Stomach (tissue), 4 donors: ENCODE data around the gene EIF3K.

Experiments
- EP300 ChIP-seq: sonication (generic); formaldehyde crosslinking; IDR thresholded peaks from one replicate; pipeline ENCODE4 v1.6.1; 2017; ENCODE audit warnings: antibody characterized with exemption
- POLR2A ChIP-seq, 4 donors: fragments of 450-650 bp; IDR thresholded peaks; one replicate each; pipeline ENCODE4 v1.6.1; 2016; ENCODE audit warnings: antibody characterized with exemption in 4 of 4, control low read depth in 2 of 4, mild to moderate bottlenecking in 1 of 4, moderate library complexity in 1 of 4
- POLR2AphosphoS5 ChIP-seq, 3 donors: sonication (generic); formaldehyde crosslinking; IDR thresholded peaks; one replicate each; pipeline ENCODE4 v1.6.1; 2016; ENCODE audit warnings: antibody characterized with exemption in 3 of 3
- TF ChIP-seq, protein P1 (sequence below), 7 experiments: fragments of 450-650 bp in 4 of 7; fragments of 200-600 bp in 3 of 7; sonication (generic) in 3 of 7; IDR thresholded peaks; one replicate each; pipeline ENCODE4 v1.5.1; 2016 to 2019; ENCODE audit warnings: antibody characterized with exemption in 7 of 7, control low read depth in 2 of 7, mild to moderate bottlenecking in 1 of 7

DNA sequence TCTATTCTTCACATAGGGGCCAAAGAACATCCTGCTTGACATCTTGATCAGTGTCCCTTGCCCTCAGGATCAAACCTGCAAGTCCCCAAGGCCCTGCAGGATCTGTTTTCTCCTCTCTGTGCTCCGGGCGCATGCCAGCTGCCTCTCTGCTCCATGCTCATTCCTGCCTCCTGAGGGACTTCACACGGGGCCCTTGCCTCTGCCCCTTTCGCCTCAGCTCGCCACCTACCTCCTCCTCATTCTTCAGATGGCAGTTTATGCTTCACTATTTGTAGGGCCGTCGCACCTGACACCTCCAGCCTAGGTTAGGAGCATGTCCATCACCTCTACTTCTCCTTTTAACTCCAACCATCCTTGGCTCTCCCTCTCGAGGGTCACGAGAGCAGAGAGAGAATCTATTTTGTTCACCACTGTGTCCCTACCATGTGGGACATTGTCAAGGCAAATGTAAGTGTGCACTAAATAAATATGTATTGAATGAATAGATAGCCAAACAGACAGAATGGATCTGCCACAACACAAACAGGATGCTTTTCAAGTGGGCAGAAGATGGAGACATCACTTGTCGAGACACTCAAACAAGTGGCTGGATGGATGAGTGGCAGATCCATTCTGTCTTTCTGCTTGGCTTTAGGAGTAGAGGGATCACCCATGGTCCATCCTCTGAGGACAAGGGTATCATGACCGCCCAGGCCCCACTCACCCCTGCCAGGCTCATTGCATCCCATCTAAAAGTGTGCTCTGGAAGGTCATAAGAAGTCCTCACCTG, 58.1 kb downstream of the EIF3K start:
- TF ChIP-seq, protein P1, sequence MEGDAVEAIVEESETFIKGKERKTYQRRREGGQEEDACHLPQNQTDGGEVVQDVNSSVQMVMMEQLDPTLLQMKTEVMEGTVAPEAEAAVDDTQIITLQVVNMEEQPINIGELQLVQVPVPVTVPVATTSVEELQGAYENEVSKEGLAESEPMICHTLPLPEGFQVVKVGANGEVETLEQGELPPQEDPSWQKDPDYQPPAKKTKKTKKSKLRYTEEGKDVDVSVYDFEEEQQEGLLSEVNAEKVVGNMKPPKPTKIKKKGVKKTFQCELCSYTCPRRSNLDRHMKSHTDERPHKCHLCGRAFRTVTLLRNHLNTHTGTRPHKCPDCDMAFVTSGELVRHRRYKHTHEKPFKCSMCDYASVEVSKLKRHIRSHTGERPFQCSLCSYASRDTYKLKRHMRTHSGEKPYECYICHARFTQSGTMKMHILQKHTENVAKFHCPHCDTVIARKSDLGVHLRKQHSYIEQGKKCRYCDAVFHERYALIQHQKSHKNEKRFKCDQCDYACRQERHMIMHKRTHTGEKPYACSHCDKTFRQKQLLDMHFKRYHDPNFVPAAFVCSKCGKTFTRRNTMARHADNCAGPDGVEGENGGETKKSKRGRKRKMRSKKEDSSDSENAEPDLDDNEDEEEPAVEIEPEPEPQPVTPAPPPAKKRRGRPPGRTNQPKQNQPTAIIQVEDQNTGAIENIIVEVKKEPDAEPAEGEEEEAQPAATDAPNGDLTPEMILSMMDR (IDR thresholded peaks at IDR 0.05): no peak
- TF ChIP-seq POLR2A (IDR thresholded peaks at IDR 0.05) (no peak), POLR2AphosphoS5 (IDR thresholded peaks at IDR 0.05) (no peak), EP300 (no peak)
